Activated naive CD4-positive, alpha-beta T cell treated with anti-CD3 and anti-CD28 coated beads, Interleukin-2, amount 50 U/mL, for 24 hours (primary cell): ENCODE data around the gene SNAP47.

ENCODE experiments used
- H3K27ac Mint-ChIP-seq: one replicate; pipeline ENCODE4 v1.8.0; 2021; ENCODE audit warnings: mild to moderate bottlenecking, mixed read lengths
- H3K27me3 Mint-ChIP-seq: one replicate; pipeline ENCODE4 v1.8.0; 2021; ENCODE audit warnings: mixed read lengths
- H3K36me3 Mint-ChIP-seq: one replicate; pipeline ENCODE4 v1.8.0; 2021; ENCODE audit warnings: mixed read lengths
- H3K4me1 Mint-ChIP-seq: one replicate; pipeline ENCODE4 v1.8.0; 2021; ENCODE audit warnings: mixed read lengths
- H3K4me3 Mint-ChIP-seq: one replicate; pipeline ENCODE4 v1.8.0; 2021; ENCODE audit warnings: mild to moderate bottlenecking, mixed read lengths
- H3K9me3 Mint-ChIP-seq: one replicate; pipeline ENCODE4 v1.8.0; 2021; ENCODE audit warnings: mixed read lengths

The SNAP47 gene

GRCh38 chr1:227808566-227808965, 73.3 kb downstream of the SNAP47 start:
- H3K36me3 Mint-ChIP-seq, result peaks cover 7% of the 10 kb centered on the region

DNA sequence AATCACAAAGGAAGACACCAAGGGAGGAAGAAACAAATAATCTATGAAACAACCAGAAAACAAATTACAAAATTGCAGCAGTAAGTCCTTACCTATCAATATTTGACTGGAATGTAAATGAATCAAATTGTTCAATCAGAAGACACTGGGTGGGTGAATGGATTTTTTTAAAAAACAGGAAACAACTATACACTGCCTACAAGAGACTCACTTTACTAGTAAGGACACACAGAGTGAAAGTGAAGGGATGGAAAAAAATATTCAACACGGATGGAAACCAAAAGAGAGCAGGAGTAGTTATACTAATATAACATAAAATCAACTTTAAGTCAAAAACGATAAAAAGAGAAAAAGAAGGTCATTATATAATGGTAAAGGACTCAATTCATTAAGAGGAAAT, 73.8 kb downstream of the SNAP47 start:
- Mint-ChIP-seq H3K36me3 (peaks cover 7% of the 10 kb centered on the region), H3K27ac (peak overlapping the region; percentile 31), H3K4me1 (peaks cover 7% of the 10 kb centered on the region), H3K4me3 (no peak overlapping the region), H3K9me3 (peaks cover 17% of the 10 kb centered on the region), H3K27me3 (peaks cover 3% of the 10 kb centered on the region)

More at GRCh38 chr1:227808566-227808965, 73.3 kb downstream of the SNAP47 start:
- Mint-ChIP-seq H3K27me3 (peaks cover 3% of the 10 kb centered on the region), H3K4me3 (no peak overlapping the region), H3K27ac (no peak overlapping the region), H3K9me3 (peaks cover 17% of the 10 kb centered on the region), H3K4me1 (peaks cover 7% of the 10 kb centered on the region)

DNA sequence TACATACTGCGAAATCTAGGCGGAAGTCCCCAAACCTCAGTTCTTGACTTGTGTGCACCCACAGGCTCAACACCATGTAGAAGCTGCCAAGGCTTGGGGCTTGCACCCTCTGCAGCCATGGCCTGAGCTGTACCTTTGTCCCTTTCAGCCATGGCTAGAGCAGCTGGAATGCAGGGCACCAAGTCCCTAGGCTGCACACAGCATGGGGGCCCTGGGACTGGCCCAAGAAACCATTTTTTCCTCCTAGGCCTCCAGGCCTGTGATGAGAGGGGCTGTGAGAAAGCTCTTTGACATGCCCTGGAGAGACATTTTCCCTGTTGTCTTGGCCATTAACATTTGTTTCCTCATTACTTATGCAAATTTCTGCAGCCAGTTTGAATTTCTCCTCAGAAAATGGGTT, 78.7 kb downstream of the SNAP47 start:
- no peak overlapping the region for H3K4me3 Mint-ChIP-seq
- peaks cover 9% of the 10 kb centered on the region for H3K9me3 Mint-ChIP-seq
- H3K27ac Mint-ChIP-seq, result no peak overlapping the region
- peaks cover 9% of the 10 kb centered on the region for H3K36me3 Mint-ChIP-seq
- H3K4me1 Mint-ChIP-seq, result peaks cover 3% of the 10 kb centered on the region
- no peaks in the 10 kb centered on the region for H3K27me3 Mint-ChIP-seq

DNA sequence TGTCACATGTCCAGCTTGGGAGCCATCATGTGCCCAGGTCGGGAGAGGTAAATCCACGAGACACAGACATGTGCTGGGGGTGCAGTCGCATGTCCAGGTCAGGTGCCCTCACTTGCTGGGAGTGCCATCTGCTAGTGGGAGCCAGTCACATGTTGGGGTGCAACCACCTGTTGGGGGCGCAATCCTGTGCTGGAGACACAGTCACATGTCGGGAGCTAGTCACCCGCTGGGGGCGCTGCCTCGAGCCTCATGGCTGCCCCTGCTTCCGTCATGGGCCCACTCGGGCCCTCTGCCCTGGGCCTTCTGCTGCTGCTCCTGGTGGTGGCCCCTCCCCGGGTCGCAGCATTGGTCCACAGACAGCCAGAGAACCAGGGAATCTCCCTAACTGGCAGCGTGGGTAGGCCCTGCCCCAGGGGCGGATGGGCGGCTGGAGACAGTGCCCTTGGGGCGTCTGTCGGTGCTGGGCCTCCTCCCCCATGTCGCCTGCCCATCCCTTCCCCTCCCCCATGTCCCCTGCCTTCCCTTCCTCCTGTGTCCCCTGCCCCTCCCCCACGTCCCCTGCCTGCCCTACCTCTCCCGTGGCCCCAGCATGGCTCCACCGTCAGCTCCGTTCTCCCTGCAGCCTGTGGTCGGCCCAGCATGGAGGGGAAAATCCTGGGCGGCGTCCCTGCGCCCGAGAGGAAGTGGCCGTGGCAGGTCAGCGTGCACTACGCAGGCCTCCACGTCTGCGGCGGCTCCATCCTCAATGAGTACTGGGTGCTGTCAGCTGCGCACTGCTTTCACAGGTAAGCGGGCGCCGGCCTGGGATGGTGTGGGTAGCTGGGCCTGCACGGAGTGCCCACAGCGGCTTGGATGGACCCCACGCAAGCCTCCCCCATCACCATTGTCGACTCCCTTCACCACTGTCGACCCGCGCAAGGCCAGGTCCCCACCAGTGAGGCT, 80.5 kb downstream of the SNAP47 start, which contains the start of gene PRSS38:
Gene PRSS38, plus strand, starts transcription at position 208 of the 942 bp plus-strand sequence. Its CDS starts 42 bp downstream, at position 250.
- no peaks in the 10 kb centered on the region for H3K4me1 Mint-ChIP-seq
- H3K36me3 Mint-ChIP-seq, result peaks cover 9% of the 10 kb centered on the region
- H3K9me3 Mint-ChIP-seq, result peaks cover 9% of the 10 kb centered on the region
- no peak within 1 kb of the TSS for H3K27ac Mint-ChIP-seq
- H3K27me3 Mint-ChIP-seq, result no peaks in the 10 kb centered on the region
- no peak within 1 kb of the TSS for H3K4me3 Mint-ChIP-seq

- Mint-ChIP-seq H3K27me3 (no peaks in the 10 kb centered on the region), H3K4me1 (no peaks in the 10 kb centered on the region), H3K36me3 (peaks cover 12% of the 10 kb centered on the region), H3K9me3 (peaks cover 16% of the 10 kb centered on the region), H3K4me3 (no peak overlapping the region), H3K27ac (no peak overlapping the region)
Measured at GRCh38 chr1:227816750-227817446, 81.7 kb downstream of the SNAP47 start.

DNA sequence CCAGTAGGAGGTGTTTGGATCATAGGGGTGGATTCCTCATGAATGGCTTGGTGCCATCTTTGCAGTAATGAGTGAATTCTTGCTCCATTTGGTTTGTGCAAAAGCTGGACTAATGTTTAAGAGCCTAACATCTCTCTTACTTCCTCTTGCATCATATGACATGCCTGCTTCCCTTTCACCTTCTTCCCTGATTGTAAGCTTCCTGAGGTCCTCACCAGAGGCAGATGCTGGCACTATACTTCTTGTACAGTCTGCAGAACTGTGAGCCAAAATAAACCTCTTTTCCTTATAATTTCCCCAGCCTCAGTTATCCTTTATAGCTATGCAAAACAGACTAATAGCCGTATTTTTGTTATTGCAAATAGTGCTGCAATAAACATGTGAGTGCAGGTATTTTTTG, 88.3 kb downstream of the SNAP47 start:
- H3K9me3 Mint-ChIP-seq, result peaks cover 29% of the 10 kb centered on the region
- H3K36me3 Mint-ChIP-seq, result peaks cover 6% of the 10 kb centered on the region
- H3K27me3 Mint-ChIP-seq, result peaks cover 16% of the 10 kb centered on the region
- H3K4me1 Mint-ChIP-seq, result peaks cover 14% of the 10 kb centered on the region
- H3K4me3 Mint-ChIP-seq, result no peak overlapping the region
- no peak overlapping the region for H3K27ac Mint-ChIP-seq

- Mint-ChIP-seq H3K4me1 (peaks cover 14% of the 10 kb centered on the region), H3K4me3 (no peak overlapping the region), H3K27ac (no peak overlapping the region), H3K36me3 (peaks cover 6% of the 10 kb centered on the region), H3K9me3 (peaks cover 29% of the 10 kb centered on the region), H3K27me3 (peaks cover 16% of the 10 kb centered on the region)
Measured at GRCh38 chr1:227824204-227824603, 89.0 kb downstream of the SNAP47 start.

DNA sequence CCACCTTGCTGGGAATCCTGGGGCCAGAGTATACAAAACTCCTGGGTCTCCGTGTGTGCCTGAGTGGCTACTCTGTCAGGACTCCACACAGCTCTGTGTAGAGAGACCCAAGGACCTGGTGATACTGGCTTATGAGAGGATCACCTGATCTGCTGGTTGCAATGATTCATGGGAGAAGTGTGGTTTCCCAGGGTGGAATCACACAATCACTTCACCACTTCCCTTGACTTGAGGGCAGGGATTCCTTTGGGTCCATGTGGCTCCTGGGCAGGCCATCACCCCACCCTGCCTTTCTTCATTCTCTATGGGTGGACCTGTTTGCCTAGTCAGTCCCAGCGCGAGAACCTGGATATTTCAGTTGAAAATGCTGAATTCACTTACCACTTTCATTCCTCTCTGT, 93.6 kb downstream of the SNAP47 start:
- Mint-ChIP-seq H3K9me3 (peaks cover 27% of the 10 kb centered on the region), H3K4me3 (no peak overlapping the region), H3K4me1 (peaks cover 14% of the 10 kb centered on the region), H3K36me3 (peaks cover 5% of the 10 kb centered on the region), H3K27ac (no peak overlapping the region), H3K27me3 (peaks cover 16% of the 10 kb centered on the region)
